GM18873 (cell line): ENCODE measurements around the gene VPS35L.
"Not testable (repeated sequence)": the region's sequence is repeated elsewhere in the genome, so short reads cannot be mapped to it uniquely, and the experiment has no call there.

Experiments used
- ATAC-seq: cut with Tn5 transposase; IDR thresholded peaks from one replicate; pipeline ENCODE4 v1.9.1; 2021; ENCODE audit warnings: mild to moderate bottlenecking, moderate library complexity, moderate number of reproducible peaks; ENCODE audit not compliant: unreplicated experiment, low FRiP score

Gene VPS35L

GRCh38 chr16:19645557-19645981 is 90.1 kb downstream of the VPS35L start:
- no peak for ATAC-seq

GRCh38 chr16:19649980-19650379 is 94.5 kb downstream of the VPS35L start:
- no peak for ATAC-seq

GRCh38 chr16:19654147-19654546 is 98.6 kb downstream of the VPS35L start:
- ATAC-seq = no peak

GRCh38 chr16:19655242-19655777 is 99.8 kb downstream of the VPS35L start:
- no peak for ATAC-seq

- no peak for ATAC-seq
Observed at GRCh38 chr16:19657831-19658230, 102.3 kb downstream of the VPS35L start.

GRCh38 chr16:19659554-19659953 is 104.1 kb downstream of the VPS35L start:
- ATAC-seq = no peak

- ATAC-seq = no peak
Observed at GRCh38 chr16:19660432-19660831, 104.9 kb downstream of the VPS35L start.

GRCh38 chr16:19662351-19662750 is 106.8 kb downstream of the VPS35L start:
- ATAC-seq = no peak

- ATAC-seq = no peak
Observed at GRCh38 chr16:19664166-19664565, 108.7 kb downstream of the VPS35L start.

- not testable (repeated sequence) for ATAC-seq
Observed at GRCh38 chr16:19665313-19665712, 109.8 kb downstream of the VPS35L start.

GRCh38 chr16:19666477-19666876 is 111.0 kb downstream of the VPS35L start:
- no peak for ATAC-seq

GRCh38 chr16:19672378-19672777 is 116.9 kb downstream of the VPS35L start:
- ATAC-seq = no peak

GRCh38 chr16:19674485-19674884 is 119.0 kb downstream of the VPS35L start:
- no peak for ATAC-seq

GRCh38 chr16:19677402-19677801 is 121.9 kb downstream of the VPS35L start:
- no peak for ATAC-seq

GRCh38 chr16:19678804-19679203 is 123.3 kb downstream of the VPS35L start:
- ATAC-seq = no peak

- not testable (repeated sequence) for ATAC-seq
Observed at GRCh38 chr16:19679281-19679680, 123.8 kb downstream of the VPS35L start.

- ATAC-seq = no peak
Observed at GRCh38 chr16:19680881-19681340, 125.4 kb downstream of the VPS35L start.

GRCh38 chr16:19681637-19682036 is 126.1 kb downstream of the VPS35L start:
- ATAC-seq = no peak

- no peak for ATAC-seq
Observed at GRCh38 chr16:19683453-19684236, 128.1 kb downstream of the VPS35L start.

GRCh38 chr16:19685176-19685575 is 129.7 kb downstream of the VPS35L start:
- no peak for ATAC-seq

- no peak for ATAC-seq
Observed at GRCh38 chr16:19687279-19687678, 131.8 kb downstream of the VPS35L start.

GRCh38 chr16:19688396-19689024 is 133.0 kb downstream of the VPS35L start:
- no peak for ATAC-seq
